Osteocyte (in vitro differentiated cells): ENCODE measurements around the gene DTYMK. TPM values are rescaled to one million over a fixed set of nuclear protein-coding genes. Genes with fewer than 3 reads are reported as not detected.
"Not testable (repeated sequence)": the region's sequence is repeated elsewhere in the genome, so short reads cannot be mapped to it uniquely, and the experiment has no call there.

Experiments used
- DNase-seq: peaks from one replicate; pipeline ENCODE4 v3.0.0; 2021; ENCODE audit warnings: mixed read lengths; ENCODE audit not compliant: unreplicated experiment; ENCODE audit errors: extremely low spot score
- H3K27ac Mint-ChIP-seq: one replicate; pipeline ENCODE4 v1.8.0; 2021; ENCODE audit warnings: mild to moderate bottlenecking, mixed read lengths; ENCODE audit not compliant: unreplicated experiment
- H3K27me3 Mint-ChIP-seq: one replicate; pipeline ENCODE4 v1.8.0; 2021; ENCODE audit warnings: mixed read lengths; ENCODE audit not compliant: unreplicated experiment
- H3K36me3 Mint-ChIP-seq: one replicate; pipeline ENCODE4 v1.8.0; 2021; ENCODE audit warnings: mixed read lengths; ENCODE audit not compliant: unreplicated experiment
- H3K4me1 Mint-ChIP-seq: one replicate; pipeline ENCODE4 v1.8.0; 2021; ENCODE audit warnings: mixed read lengths; ENCODE audit not compliant: unreplicated experiment
- H3K4me3 Mint-ChIP-seq: one replicate; pipeline ENCODE4 v1.8.0; 2021; ENCODE audit warnings: mild to moderate bottlenecking, moderate library complexity, mixed read lengths; ENCODE audit not compliant: unreplicated experiment
- H3K9me3 Mint-ChIP-seq: one replicate; pipeline ENCODE4 v1.8.0; 2021; ENCODE audit warnings: mixed read lengths; ENCODE audit not compliant: unreplicated experiment
- CTCF ChIP-seq: fragments of 200-600 bp; sonication (generic); IDR thresholded peaks from 2 replicates; pipeline ENCODE4 v1.5.0; 2021; ENCODE audit warnings: antibody characterized with exemption, mild to moderate bottlenecking, moderate library complexity
- total RNA-seq: library from RNA; stranded (reverse); gene quantifications from 2 replicates; pipeline ENCODE4 v1.2.1, GENCODE V29; 2021

The DTYMK gene
- total RNA-seq, 1 donor from 2014 or later = 28.8 TPM

- H3K27me3 Mint-ChIP-seq = no peaks in the 10 kb centered on the region
- peaks cover 5% of the 10 kb centered on the region for H3K36me3 Mint-ChIP-seq
- no peak overlapping the region for H3K27ac Mint-ChIP-seq
- H3K9me3 Mint-ChIP-seq = no peaks in the 10 kb centered on the region
- DNase-seq = no peak
- TF ChIP-seq CTCF = no peak
- peak overlapping the region; percentile 65 for H3K4me3 Mint-ChIP-seq
- peaks cover 17% of the 10 kb centered on the region for H3K4me1 Mint-ChIP-seq
Measured at GRCh38 chr2:241733391-241734207, 47.0 kb upstream of the DTYMK start.

DNA sequence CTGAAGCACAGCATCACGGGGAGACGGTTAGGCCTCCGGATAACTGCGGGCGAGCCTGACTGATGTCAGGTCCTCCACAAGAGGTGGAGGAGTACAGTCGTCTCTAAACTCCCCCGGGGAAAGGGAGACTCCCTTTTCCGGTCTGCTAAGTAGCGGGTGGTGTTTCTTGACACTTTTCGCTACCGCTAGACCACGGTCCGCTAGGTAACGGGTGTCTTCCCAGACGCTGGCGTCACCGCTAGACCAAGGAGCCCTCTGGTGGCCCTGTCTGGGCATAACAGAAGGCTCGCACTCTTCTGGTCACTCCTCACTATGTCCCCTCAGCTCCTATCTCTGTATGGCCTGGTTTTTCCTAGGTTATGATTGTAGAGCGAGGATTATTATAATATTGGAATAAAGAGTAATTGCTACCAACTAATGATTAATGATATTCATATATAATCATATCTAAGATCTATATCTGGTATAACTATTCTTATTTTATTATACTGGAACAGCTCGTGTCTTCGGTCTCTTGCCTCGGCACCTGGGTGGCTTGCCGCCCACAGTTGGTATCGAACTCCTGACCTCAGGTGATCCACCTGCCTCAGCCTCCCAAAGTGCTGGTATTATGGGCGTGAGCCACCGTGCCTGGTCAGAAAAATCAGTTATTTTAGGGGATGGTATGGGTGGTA lies 46.0 kb upstream of the DTYMK start:
- H3K27me3 Mint-ChIP-seq, H3K9me3 Mint-ChIP-seq, H3K4me3 Mint-ChIP-seq, H3K36me3 Mint-ChIP-seq, DNase-seq: not testable (repeated sequence)
- Mint-ChIP-seq H3K27ac (peak overlapping the region; percentile 23), H3K4me1 (peaks cover 16% of the 10 kb centered on the region)
- TF ChIP-seq CTCF = peak; percentile 76

GRCh38 chr2:241730671-241731293 lies 44.2 kb upstream of the DTYMK start:
- TF ChIP-seq CTCF = no peak
- Mint-ChIP-seq H3K27me3 (no peaks in the 10 kb centered on the region), H3K4me1 (peaks cover 6% of the 10 kb centered on the region), H3K4me3 (no peak overlapping the region), H3K36me3 (peaks cover under 1% of the 10 kb centered on the region), H3K9me3 (no peaks in the 10 kb centered on the region), H3K27ac (no peak overlapping the region)
- no peak for DNase-seq

DNA sequence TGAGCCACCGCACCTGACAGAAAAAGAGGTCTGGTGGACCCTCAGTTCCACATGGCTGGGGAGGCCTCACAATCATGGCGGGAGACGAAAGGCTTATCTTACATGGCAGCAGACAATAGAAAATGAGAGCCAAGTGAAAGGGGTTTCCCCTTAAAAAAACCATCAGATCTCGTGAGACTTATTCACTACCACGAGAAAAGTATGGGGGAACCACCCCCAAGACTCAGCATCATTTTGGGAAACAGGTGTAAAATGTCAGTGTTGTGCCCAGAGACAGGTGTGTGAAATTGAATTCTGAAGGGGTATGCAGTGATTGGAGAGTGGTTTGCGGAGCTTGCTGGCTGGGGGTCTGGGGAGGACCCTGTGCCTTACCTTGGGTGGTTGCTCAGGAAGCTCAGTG lies 43.3 kb upstream of the DTYMK start:
- Mint-ChIP-seq H3K9me3 (no peaks in the 10 kb centered on the region), H3K36me3 (peaks cover 4% of the 10 kb centered on the region), H3K27ac (no peak overlapping the region), H3K4me1 (peaks cover 2% of the 10 kb centered on the region), H3K4me3 (no peak overlapping the region), H3K27me3 (no peaks in the 10 kb centered on the region)
- TF ChIP-seq CTCF = no peak
- no peak for DNase-seq

- TF ChIP-seq CTCF = no peak
- H3K27ac Mint-ChIP-seq = no peak overlapping the region
Measured at GRCh38 chr2:241728627-241729026, 42.0 kb upstream of the DTYMK start.

More at GRCh38 chr2:241728627-241729026, 42.0 kb upstream of the DTYMK start:
- Mint-ChIP-seq H3K36me3 (peaks cover 8% of the 10 kb centered on the region), H3K4me3 (no peak overlapping the region), H3K27me3 (no peaks in the 10 kb centered on the region), H3K9me3 (no peaks in the 10 kb centered on the region), H3K4me1 (no peaks in the 10 kb centered on the region)
- no peak for DNase-seq
